GM18867 (cell line): ENCODE measurements around the gene SYNRG.

Source experiments
- ATAC-seq: cut with Tn5 transposase; IDR thresholded peaks from one replicate; pipeline ENCODE4 v1.9.1; 2021; ENCODE audit warnings: mild to moderate bottlenecking, moderate library complexity; ENCODE audit not compliant: unreplicated experiment

SYNRG gene

GRCh38 chr17:37604556-37604955 lies 4.7 kb downstream of the SYNRG start:
- no peak for ATAC-seq

- no peak for ATAC-seq
Measured at GRCh38 chr17:37598145-37598544, 11.1 kb downstream of the SYNRG start.

- no peak for ATAC-seq
Measured at GRCh38 chr17:37592291-37592690, 16.9 kb downstream of the SYNRG start.

- ATAC-seq: no peak
Measured at GRCh38 chr17:37585066-37585465, 24.2 kb downstream of the SYNRG start.

GRCh38 chr17:37576281-37576680 lies 32.9 kb downstream of the SYNRG start:
- no peak for ATAC-seq

- ATAC-seq: no peak
Measured at GRCh38 chr17:37574427-37574826, 34.8 kb downstream of the SYNRG start.

- ATAC-seq: no peak
Measured at GRCh38 chr17:37571674-37572073, 37.5 kb downstream of the SYNRG start.

- no peak for ATAC-seq
Measured at GRCh38 chr17:37570527-37571093, 38.6 kb downstream of the SYNRG start.

- ATAC-seq: no peak
Measured at GRCh38 chr17:37568350-37569053, 40.7 kb downstream of the SYNRG start.

GRCh38 chr17:37567538-37567937 lies 41.7 kb downstream of the SYNRG start:
- ATAC-seq: no peak

- no peak for ATAC-seq
Measured at GRCh38 chr17:37567137-37567536, 42.1 kb downstream of the SYNRG start.

- no peak for ATAC-seq
Measured at GRCh38 chr17:37564252-37564651, 45.0 kb downstream of the SYNRG start.

GRCh38 chr17:37562016-37562745 lies 47.0 kb downstream of the SYNRG start:
- no peak for ATAC-seq

GRCh38 chr17:37558299-37558698 lies 50.9 kb downstream of the SYNRG start:
- ATAC-seq: no peak

- ATAC-seq: no peak
Measured at GRCh38 chr17:37557482-37557881, 51.7 kb downstream of the SYNRG start.

- no peak for ATAC-seq
Measured at GRCh38 chr17:37555386-37555785, 53.8 kb downstream of the SYNRG start.

- no peak for ATAC-seq
Measured at GRCh38 chr17:37553401-37553966, 55.7 kb downstream of the SYNRG start.

GRCh38 chr17:37551788-37552187 lies 57.4 kb downstream of the SYNRG start:
- no peak for ATAC-seq

GRCh38 chr17:37547986-37548385 lies 61.2 kb downstream of the SYNRG start:
- ATAC-seq: no peak

GRCh38 chr17:37546302-37546701 lies 62.9 kb downstream of the SYNRG start:
- no peak for ATAC-seq

- no peak for ATAC-seq
Measured at GRCh38 chr17:37545486-37545885, 63.7 kb downstream of the SYNRG start.

GRCh38 chr17:37543637-37544052 lies 65.6 kb downstream of the SYNRG start:
- ATAC-seq: no peak
